ENCODE measurements around the gene TEAD1.

Gene TEAD1

DNA sequence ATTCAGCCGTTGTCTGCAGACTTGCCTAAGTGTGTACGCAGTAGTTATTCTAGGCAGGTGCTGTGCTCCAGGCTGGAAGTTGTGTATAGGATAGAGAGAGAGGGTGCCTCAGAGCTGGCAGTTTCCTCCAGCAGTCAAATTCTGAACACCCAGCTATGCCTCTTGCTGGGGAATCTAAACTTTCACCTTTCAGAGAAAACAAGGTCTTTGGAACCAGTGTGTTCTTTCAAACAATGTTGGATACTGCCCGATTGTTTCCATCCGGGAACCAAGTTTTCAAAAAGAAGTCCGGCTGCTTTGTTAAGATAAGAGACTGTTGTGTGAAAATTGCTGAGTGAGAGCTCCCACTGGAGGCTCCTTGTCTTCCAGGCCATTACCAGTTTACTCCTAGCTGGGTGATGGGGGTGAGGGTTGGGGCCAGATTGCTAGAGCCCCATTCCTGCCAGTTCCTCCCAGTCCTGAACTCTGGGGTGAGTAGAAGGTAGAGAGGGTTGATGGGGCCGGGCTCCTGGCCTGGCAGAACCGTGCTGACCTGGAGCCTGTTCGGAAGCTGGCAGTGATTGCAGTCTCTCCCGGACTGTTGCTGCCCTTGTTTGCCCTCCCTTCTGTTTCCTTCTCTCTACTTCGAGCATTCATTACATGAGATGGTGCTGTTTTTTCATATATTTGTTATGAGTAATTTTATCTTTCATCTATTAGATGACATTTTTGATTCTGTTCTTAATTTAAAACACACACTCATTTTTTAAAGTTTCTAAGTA, 150.2 kb downstream of the TEAD1 start:
- TF ChIP-seq SIN3A (IDR thresholded peaks at IDR 0.05; ENCODE audit: borderline replicate concordance, insufficient read depth, low read length) (no peak), TAF1 (IDR thresholded peaks at IDR 0.05; ENCODE audit: borderline replicate concordance, insufficient read depth, low read length) (no peak), POLR2AphosphoS5 (IDR thresholded peaks at IDR 0.05; ENCODE audit: low read depth, low read length) (no peak), FOXP2 (optimal IDR thresholded peaks at IDR 0.05; ENCODE audit: borderline replicate concordance, extremely low read depth, extremely low read length, insufficient read depth) (no peak)
- TF ChIP-seq, protein P1, sequence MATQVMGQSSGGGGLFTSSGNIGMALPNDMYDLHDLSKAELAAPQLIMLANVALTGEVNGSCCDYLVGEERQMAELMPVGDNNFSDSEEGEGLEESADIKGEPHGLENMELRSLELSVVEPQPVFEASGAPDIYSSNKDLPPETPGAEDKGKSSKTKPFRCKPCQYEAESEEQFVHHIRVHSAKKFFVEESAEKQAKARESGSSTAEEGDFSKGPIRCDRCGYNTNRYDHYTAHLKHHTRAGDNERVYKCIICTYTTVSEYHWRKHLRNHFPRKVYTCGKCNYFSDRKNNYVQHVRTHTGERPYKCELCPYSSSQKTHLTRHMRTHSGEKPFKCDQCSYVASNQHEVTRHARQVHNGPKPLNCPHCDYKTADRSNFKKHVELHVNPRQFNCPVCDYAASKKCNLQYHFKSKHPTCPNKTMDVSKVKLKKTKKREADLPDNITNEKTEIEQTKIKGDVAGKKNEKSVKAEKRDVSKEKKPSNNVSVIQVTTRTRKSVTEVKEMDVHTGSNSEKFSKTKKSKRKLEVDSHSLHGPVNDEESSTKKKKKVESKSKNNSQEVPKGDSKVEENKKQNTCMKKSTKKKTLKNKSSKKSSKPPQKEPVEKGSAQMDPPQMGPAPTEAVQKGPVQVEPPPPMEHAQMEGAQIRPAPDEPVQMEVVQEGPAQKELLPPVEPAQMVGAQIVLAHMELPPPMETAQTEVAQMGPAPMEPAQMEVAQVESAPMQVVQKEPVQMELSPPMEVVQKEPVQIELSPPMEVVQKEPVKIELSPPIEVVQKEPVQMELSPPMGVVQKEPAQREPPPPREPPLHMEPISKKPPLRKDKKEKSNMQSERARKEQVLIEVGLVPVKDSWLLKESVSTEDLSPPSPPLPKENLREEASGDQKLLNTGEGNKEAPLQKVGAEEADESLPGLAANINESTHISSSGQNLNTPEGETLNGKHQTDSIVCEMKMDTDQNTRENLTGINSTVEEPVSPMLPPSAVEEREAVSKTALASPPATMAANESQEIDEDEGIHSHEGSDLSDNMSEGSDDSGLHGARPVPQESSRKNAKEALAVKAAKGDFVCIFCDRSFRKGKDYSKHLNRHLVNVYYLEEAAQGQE (IDR thresholded peaks at IDR 0.05; ENCODE audit: insufficient read depth in 1 of 2, low read depth in 2 of 2, low read length in 2 of 2) = no peak

DNA sequence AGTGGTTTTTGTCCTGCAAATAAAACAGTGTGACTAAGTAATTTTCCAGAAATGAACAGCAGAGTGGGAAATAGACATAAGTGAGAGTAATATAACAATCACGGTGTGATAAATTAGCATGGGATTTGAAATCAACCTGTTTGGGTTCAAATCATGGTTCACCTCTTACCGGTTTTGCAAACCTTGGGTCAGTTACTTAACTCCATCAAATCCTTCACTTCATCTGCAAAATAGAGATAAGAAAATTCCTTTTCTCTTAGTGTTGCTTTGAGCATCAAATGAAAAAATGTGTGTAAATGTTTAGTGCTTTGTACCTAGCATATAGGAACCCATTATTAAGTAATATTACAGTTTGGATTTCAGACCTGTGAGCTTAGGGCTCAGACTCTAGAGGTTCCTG, 152.2 kb downstream of the TEAD1 start:
- TF ChIP-seq, protein P1 (IDR thresholded peaks at IDR 0.05; ENCODE audit: insufficient read depth in 1 of 2, low read depth in 2 of 2, low read length in 2 of 2) = no peak
- TF ChIP-seq FOXP2 (optimal IDR thresholded peaks at IDR 0.05; ENCODE audit: borderline replicate concordance, extremely low read depth, extremely low read length, insufficient read depth) (no peak), TAF1 (IDR thresholded peaks at IDR 0.05; ENCODE audit: borderline replicate concordance, insufficient read depth, low read length) (no peak), POLR2AphosphoS5 (IDR thresholded peaks at IDR 0.05; ENCODE audit: low read depth, low read length) (no peak), SIN3A (IDR thresholded peaks at IDR 0.05; ENCODE audit: borderline replicate concordance, insufficient read depth, low read length) (no peak)

DNA sequence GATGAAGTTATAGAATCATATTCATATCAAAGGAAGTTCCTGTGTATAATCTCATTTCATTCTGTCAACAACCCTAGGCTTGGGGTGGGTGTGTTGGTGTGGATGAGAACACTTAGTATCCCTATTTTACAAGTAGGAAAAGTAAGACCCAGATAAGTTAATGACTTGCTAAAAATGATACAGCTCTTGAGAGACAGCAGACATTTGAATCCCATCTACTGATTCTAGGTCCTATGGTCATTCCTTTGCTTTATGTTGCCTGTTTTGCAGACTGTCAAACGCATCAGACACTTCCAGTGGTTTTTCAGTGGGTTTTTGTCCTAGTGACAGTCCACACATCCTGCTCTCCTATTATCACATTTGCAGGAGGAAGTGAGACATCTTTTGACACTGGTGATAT, 153.1 kb downstream of the TEAD1 start:
- TF ChIP-seq FOXP2 (optimal IDR thresholded peaks at IDR 0.05; ENCODE audit: borderline replicate concordance, extremely low read depth, extremely low read length, insufficient read depth) (no peak), SIN3A (IDR thresholded peaks at IDR 0.05; ENCODE audit: borderline replicate concordance, insufficient read depth, low read length) (no peak), TAF1 (IDR thresholded peaks at IDR 0.05; ENCODE audit: borderline replicate concordance, insufficient read depth, low read length) (no peak), POLR2AphosphoS5 (IDR thresholded peaks at IDR 0.05; ENCODE audit: low read depth, low read length) (no peak)
- TF ChIP-seq, protein P1 (IDR thresholded peaks at IDR 0.05; ENCODE audit: insufficient read depth in 1 of 2, low read depth in 2 of 2, low read length in 2 of 2) = no peak

GRCh38 chr11:12827929-12828812, 153.9 kb downstream of the TEAD1 start:
- TF ChIP-seq TAF1 (IDR thresholded peaks at IDR 0.05; ENCODE audit: borderline replicate concordance, insufficient read depth, low read length) (no peak), SIN3A (IDR thresholded peaks at IDR 0.05; ENCODE audit: borderline replicate concordance, insufficient read depth, low read length) (peak; percentile 46; the same call in 1 of the 2 replicates), POLR2AphosphoS5 (IDR thresholded peaks at IDR 0.05; ENCODE audit: low read depth, low read length) (peak; percentile 46; the same call in 1 of the 2 replicates), FOXP2 (optimal IDR thresholded peaks at IDR 0.05; ENCODE audit: borderline replicate concordance, extremely low read depth, extremely low read length, insufficient read depth) (no peak)
- TF ChIP-seq, protein P1 (IDR thresholded peaks at IDR 0.05; ENCODE audit: insufficient read depth in 1 of 2, low read depth in 2 of 2, low read length in 2 of 2) = no peak
